Subcutaneous adipose tissue (tissue), 4 donors: ENCODE results near the gene FN3K. TPM values are rescaled to one million over a fixed set of nuclear protein-coding genes. Genes with fewer than 3 reads are reported as not detected.

Experiments
- total RNA-seq, 4 donors: library from RNA; depleted of rRNA; stranded (reverse); fragments of >200 nt; gene quantifications; one replicate each; pipeline ENCODE4 v1.1.0, GENCODE V29; 2016

The FN3K gene
- total RNA-seq, 4 donors from 2014 or later = 2.0 to 35.8 (median 5.2) TPM

Other genes starting within 250 kb of the FN3K start
- gene FOXK2, start 215.9 kb upstream of the FN3K start, total RNA-seq = 10 to 100 TPM; 22.0 to 42.2 (median 35.0) TPM
- 10 to 100 TPM; 60.6 to 74.8 (median 63.1) TPM for gene WDR45B, start 87.2 kb upstream of the FN3K start, total RNA-seq
- gene RAB40B, start 36.9 kb upstream of the FN3K start, total RNA-seq = 10 to 100 TPM in 2 of 4 donors, 1 to 10 TPM in 2; 6.5 to 26.0 (median 8.5) TPM
- 10 to 100 TPM; 10.0 to 23.9 (median 12.1) TPM for gene FN3KRP, start 18.9 kb upstream of the FN3K start, total RNA-seq
- gene TBCD, start 16.4 kb downstream of the FN3K start, total RNA-seq = 100 to 1,000 TPM in 1 of 4 donors, 10 to 100 TPM in 3; 36.5 to 103 (median 54.7) TPM
- not detected for gene ZNF750, start 104.4 kb downstream of the FN3K start, total RNA-seq